Measurements from ENCODE around the gene CFAP97.

The CFAP97 gene

DNA sequence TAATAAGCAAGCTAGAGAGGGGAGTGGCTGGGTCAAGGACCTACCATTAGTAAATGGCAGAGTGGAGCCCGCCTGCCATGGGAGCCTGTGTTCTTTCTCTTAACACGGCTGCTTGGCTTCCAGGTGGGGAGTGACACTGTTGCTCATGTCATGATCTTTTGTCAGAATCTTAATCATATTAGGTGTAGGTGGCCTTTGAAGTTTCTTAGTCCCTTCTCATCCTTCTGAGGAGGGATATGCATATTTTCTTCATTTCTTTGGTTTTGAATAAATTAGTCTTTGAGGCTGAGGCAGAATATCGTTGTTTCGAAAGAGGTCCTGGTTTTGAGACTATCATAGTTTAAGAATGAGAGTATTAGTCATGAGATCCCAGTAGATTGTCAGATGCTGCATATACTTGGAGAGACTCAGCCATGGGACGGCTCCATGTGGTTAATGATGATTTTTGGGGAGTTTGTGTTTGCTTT is 34.4 kb upstream of the CFAP97 start:
- Histone ChIP-seq H3K27ac (ENCODE audit: low read depth, low read length) (peak overlapping the region; percentile 42; the same call in 1 of the 2 replicates), H3K27me3 (ENCODE audit: insufficient read depth, low read length) (no peaks in the 10 kb centered on the region), H3K36me3 (ENCODE audit: insufficient read depth, low read length) (0 out of 2 replicates have a peak, but pooled peaks cover 5% of the 10 kb centered on the region), H2AFZ (ENCODE audit: low read length, unreplicated experiment) (no peak overlapping the region), H3K79me2 (ENCODE audit: control insufficient read depth, insufficient read depth, low read length, unreplicated experiment) (peaks cover 25% of the 10 kb centered on the region), H3K4me3 (ENCODE audit: low read depth, low read length) (no peak overlapping the region), H3K4me1 (ENCODE audit: control insufficient read depth, insufficient read depth, low read length, unreplicated experiment) (peaks cover 35% of the 10 kb centered on the region)

DNA sequence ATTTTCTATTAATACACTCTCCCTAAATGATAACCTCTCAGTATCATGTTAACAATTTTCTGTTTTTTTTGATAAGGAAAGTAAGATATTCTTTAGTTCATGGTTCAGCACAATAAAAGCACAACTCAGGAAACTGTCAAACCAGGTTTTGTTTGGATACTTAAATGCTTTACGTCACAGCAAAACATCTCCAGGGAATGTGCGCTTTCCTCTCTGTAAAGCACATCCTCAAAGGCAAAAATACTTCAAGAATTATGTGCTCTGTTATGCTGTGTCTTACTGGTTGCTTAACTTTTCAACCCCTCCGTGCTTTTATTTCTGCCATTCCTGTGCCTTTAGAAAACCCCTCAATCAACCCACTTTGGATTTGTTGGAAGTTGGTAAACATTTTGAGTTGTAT is 33.4 kb upstream of the CFAP97 start:
- Histone ChIP-seq H3K27ac (ENCODE audit: low read depth, low read length) (no peak overlapping the region), H3K27me3 (ENCODE audit: insufficient read depth, low read length) (no peaks in the 10 kb centered on the region), H2AFZ (ENCODE audit: low read length, unreplicated experiment) (no peak overlapping the region), H3K4me3 (ENCODE audit: low read depth, low read length) (no peak overlapping the region), H3K4me1 (ENCODE audit: control insufficient read depth, insufficient read depth, low read length, unreplicated experiment) (peaks cover 32% of the 10 kb centered on the region), H3K79me2 (ENCODE audit: control insufficient read depth, insufficient read depth, low read length, unreplicated experiment) (peaks cover 25% of the 10 kb centered on the region), H3K36me3 (ENCODE audit: insufficient read depth, low read length) (0 out of 2 replicates have a peak, but pooled peaks cover 5% of the 10 kb centered on the region)

DNA sequence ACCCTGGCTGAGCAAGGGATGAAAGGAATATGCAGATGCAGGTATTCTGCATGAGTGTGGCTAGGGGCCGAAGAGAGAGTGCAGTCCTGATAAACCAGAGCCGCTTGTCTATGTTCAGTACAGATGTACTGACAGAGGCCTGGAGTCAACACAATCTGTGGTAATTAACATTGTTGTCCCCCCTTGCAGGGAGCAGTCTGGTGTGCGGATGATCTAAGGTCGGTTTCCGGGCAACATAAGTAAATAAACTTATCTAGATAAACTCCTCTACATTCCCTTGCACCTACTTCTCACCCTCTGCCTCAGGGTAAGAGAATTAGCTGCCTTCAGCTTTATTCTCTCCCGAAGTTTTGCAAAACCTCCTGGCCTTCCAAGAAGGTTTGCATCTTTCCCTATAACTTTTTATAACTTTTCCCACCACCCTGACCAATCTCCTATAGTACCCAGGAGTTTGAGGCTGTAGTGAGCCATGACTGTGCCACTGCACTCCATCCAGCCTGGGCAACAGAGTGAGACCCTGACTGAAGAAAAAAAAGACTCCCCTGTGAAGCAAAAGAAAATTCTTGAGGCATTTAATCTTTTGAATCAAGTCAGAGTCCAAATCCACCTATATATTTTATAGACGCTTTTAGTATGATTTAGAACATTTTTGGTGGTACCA is 32.2 kb upstream of the CFAP97 start:
- Histone ChIP-seq H3K27me3 (ENCODE audit: insufficient read depth, low read length) (no peaks in the 10 kb centered on the region), H3K4me1 (ENCODE audit: control insufficient read depth, insufficient read depth, low read length, unreplicated experiment) (peaks cover 33% of the 10 kb centered on the region), H3K79me2 (ENCODE audit: control insufficient read depth, insufficient read depth, low read length, unreplicated experiment) (peaks cover 28% of the 10 kb centered on the region), H2AFZ (ENCODE audit: low read length, unreplicated experiment) (no peak overlapping the region), H3K4me3 (ENCODE audit: low read depth, low read length) (no peak overlapping the region), H3K36me3 (ENCODE audit: insufficient read depth, low read length) (no peaks in the 10 kb centered on the region), H3K27ac (ENCODE audit: low read depth, low read length) (no peak overlapping the region)

DNA sequence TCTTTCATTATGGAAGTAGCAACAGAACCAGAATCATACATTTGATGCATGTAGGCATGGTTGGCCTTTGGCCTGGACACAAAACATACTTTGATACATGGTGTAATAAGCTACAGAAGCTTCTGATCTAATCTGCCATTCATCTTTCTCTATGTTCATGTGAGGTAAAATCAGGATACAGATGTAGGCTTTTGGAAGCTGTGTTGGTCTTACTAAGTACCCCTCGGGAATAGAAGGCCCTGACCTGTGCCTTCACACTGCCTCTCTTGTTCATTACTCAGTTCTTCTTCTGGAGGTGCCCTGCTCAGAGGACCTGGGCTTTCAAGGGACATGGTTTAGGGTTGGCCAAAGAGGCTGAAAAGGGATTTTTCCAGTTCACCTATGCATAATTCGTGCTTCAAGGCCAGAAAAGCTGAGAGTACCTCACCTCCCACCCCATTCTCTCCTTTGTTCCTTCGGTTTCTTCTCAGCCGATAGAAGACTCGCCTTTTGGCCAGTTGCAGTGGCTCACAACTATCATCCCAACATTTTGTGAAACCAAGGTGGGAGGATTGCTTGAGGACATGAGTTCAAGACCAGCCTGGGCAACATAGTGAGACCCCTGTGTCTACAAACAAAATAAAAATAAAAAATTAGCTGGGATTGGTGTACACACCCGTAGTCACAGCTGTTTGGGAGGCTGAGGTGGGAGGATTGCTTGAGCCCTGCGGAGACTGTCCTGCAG is 31.5 kb upstream of the CFAP97 start:
- H3K27me3 ChIP-seq (ENCODE audit: insufficient read depth, low read length), result no peaks in the 10 kb centered on the region
- no peak overlapping the region for H3K27ac ChIP-seq (ENCODE audit: low read depth, low read length)
- peaks cover 33% of the 10 kb centered on the region for H3K79me2 ChIP-seq (ENCODE audit: control insufficient read depth, insufficient read depth, low read length, unreplicated experiment)
- H3K4me1 ChIP-seq (ENCODE audit: control insufficient read depth, insufficient read depth, low read length, unreplicated experiment), result peaks cover 33% of the 10 kb centered on the region
- H3K4me3 ChIP-seq (ENCODE audit: low read depth, low read length), result no peak overlapping the region
- H2AFZ ChIP-seq (ENCODE audit: low read length, unreplicated experiment), result no peak overlapping the region
- no peaks in the 10 kb centered on the region for H3K36me3 ChIP-seq (ENCODE audit: insufficient read depth, low read length)

DNA sequence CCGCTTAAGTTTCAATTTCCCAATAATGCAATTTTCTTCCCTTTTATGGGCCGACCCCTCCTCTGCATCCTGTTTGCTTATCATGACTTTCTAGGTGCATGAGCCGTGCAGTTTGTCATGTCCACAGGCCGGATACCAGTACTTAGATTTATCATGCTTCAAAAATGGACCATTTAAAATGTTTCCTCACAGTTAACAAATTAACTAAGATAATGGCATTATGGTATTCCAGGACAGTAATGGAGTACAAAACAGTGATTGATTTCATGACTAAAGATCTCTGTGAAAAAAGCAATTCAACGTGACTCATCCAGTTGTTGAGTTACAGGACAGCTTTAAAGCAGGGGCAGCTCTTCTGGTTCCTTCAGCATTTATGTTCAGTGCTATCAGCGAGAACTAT is 28.6 kb upstream of the CFAP97 start:
- H3K27ac ChIP-seq (ENCODE audit: low read depth, low read length), result no peak overlapping the region
- no peaks in the 10 kb centered on the region for H3K27me3 ChIP-seq (ENCODE audit: insufficient read depth, low read length)
- H3K36me3 ChIP-seq (ENCODE audit: insufficient read depth, low read length), result no peaks in the 10 kb centered on the region
- H3K79me2 ChIP-seq (ENCODE audit: control insufficient read depth, insufficient read depth, low read length, unreplicated experiment), result peaks cover 49% of the 10 kb centered on the region
- peaks cover 22% of the 10 kb centered on the region for H3K4me1 ChIP-seq (ENCODE audit: control insufficient read depth, insufficient read depth, low read length, unreplicated experiment)
- H2AFZ ChIP-seq (ENCODE audit: low read length, unreplicated experiment), result no peak overlapping the region
- no peak overlapping the region for H3K4me3 ChIP-seq (ENCODE audit: low read depth, low read length)

DNA sequence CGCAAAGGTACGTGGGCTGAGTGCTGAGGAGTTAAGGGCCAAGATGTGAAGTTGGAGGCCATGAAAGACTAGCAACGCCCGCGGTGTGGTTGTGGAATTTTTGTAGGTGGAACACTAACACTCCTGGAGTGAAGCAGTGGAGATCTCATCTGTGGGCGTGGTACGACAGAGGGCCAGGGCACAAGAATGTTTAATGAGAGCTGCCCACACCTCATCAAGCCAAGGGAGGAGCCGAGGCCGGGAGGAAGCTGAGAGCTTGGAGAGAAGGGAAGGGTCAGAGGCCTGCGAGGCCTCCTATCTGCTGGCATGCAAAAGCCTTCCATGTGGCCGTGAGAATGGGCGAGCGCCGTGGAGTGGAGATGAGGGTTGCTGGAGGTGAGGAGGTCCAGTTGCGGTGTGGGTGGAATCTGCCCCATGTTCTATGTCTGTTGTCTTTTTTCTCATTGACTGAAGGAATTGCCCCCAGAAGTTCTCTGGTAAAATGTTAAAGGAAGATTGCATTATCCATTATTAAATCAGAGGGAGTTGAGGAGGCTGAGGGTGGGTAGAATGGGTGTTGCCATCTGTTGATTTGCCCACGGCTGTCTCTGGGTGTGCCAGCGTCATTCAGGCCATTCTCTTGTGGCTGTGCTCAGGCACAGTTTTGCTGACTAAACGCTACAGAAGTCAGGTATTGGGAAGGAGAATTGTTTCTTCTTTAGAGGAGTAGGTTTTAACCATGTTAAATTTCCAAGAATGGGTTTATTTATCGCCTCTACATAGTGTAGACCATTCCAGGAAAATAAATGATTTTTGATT is 25.4 kb upstream of the CFAP97 start:
- H3K4me1 ChIP-seq (ENCODE audit: control insufficient read depth, insufficient read depth, low read length, unreplicated experiment), result peaks cover 6% of the 10 kb centered on the region
- H3K36me3 ChIP-seq (ENCODE audit: insufficient read depth, low read length), result no peaks in the 10 kb centered on the region
- H3K27ac ChIP-seq (ENCODE audit: low read depth, low read length), result no peak overlapping the region
- H2AFZ ChIP-seq (ENCODE audit: low read length, unreplicated experiment), result no peak overlapping the region
- no peak overlapping the region for H3K4me3 ChIP-seq (ENCODE audit: low read depth, low read length)
- H3K27me3 ChIP-seq (ENCODE audit: insufficient read depth, low read length), result no peaks in the 10 kb centered on the region
- H3K79me2 ChIP-seq (ENCODE audit: control insufficient read depth, insufficient read depth, low read length, unreplicated experiment), result peaks cover 56% of the 10 kb centered on the region

DNA sequence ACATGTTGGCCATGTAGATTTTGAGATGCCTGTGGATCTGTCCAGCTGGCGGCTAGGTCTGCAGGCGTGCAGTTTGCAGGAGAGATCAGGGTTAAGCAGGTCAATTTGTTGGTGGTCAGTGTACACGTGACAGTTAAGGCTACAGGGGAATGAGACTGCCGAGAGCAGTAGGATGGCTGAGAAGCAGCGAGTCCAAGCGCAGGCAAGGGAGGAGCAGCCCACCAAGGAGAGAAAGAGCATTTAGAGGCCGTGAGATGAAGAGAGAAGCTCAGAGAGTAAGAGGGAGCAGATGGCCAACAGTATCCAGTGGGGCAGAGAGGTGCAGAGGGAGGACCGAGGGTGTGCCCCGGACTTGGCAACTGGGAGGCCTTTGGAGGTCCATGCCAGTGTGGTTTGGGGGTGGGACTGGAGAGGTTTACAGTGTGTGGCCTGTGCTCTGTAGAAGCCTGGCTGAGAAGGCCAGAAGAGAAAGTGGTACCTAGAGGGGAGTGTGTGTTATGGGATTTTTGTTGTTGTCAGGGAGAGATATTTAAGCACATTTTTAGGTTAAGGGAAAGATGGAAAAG is 24.0 kb upstream of the CFAP97 start:
- no peak overlapping the region for H3K27ac ChIP-seq (ENCODE audit: low read depth, low read length)
- no peaks in the 10 kb centered on the region for H3K36me3 ChIP-seq (ENCODE audit: insufficient read depth, low read length)
- H3K4me1 ChIP-seq (ENCODE audit: control insufficient read depth, insufficient read depth, low read length, unreplicated experiment), result peaks cover 12% of the 10 kb centered on the region
- H3K79me2 ChIP-seq (ENCODE audit: control insufficient read depth, insufficient read depth, low read length, unreplicated experiment), result peaks cover 68% of the 10 kb centered on the region
- H3K4me3 ChIP-seq (ENCODE audit: low read depth, low read length), result no peak overlapping the region
- no peaks in the 10 kb centered on the region for H3K27me3 ChIP-seq (ENCODE audit: insufficient read depth, low read length)
- no peak overlapping the region for H2AFZ ChIP-seq (ENCODE audit: low read length, unreplicated experiment)

DNA sequence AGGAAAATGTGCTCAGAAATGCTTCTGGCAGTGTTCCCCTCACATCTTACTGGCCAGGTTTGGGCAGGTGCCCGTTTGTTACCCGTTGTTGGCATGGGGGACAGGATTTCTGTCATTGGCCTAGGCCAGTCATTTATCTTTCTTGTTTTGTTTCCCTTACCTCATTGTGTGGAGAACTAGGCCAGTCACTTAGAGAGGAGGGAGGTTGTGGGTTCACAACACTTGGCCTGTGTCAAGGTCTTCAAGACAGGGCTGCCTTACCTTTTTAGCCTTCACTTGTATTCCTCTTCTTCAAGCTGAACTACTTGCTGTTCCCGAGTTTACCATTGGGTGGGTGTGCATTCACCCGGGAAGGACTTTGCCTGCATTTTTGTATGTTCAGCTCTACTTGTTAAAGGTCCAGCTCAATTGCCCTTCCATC is 23.3 kb upstream of the CFAP97 start:
- Histone ChIP-seq H2AFZ (ENCODE audit: low read length, unreplicated experiment) (no peak overlapping the region), H3K36me3 (ENCODE audit: insufficient read depth, low read length) (no peaks in the 10 kb centered on the region), H3K27ac (ENCODE audit: low read depth, low read length) (no peak overlapping the region), H3K4me1 (ENCODE audit: control insufficient read depth, insufficient read depth, low read length, unreplicated experiment) (peaks cover 7% of the 10 kb centered on the region), H3K4me3 (ENCODE audit: low read depth, low read length) (no peak overlapping the region), H3K27me3 (ENCODE audit: insufficient read depth, low read length) (no peaks in the 10 kb centered on the region), H3K79me2 (ENCODE audit: control insufficient read depth, insufficient read depth, low read length, unreplicated experiment) (peaks cover 61% of the 10 kb centered on the region)

DNA sequence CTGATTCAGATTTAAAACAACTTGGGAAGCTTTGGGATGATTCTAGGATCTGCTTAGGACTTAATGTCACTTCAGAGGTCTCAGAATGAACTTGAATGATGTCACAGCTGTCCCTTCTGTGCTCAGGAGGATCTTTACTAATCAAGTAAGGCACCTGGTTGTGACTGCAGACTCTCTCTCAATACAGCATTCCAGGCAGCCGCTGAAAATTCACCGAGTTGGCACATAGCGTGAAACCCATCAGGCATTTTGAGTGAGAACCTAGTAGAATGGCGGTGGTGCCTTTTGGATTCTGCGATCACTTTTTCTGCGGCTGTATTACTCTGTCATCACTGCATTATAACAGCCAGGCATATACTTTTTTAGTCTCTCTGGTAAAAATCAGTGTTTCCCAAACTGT is 22.1 kb upstream of the CFAP97 start:
- no peaks in the 10 kb centered on the region for H3K27me3 ChIP-seq (ENCODE audit: insufficient read depth, low read length)
- peaks cover 65% of the 10 kb centered on the region for H3K79me2 ChIP-seq (ENCODE audit: control insufficient read depth, insufficient read depth, low read length, unreplicated experiment)
- H3K36me3 ChIP-seq (ENCODE audit: insufficient read depth, low read length), result no peaks in the 10 kb centered on the region
- no peak overlapping the region for H3K27ac ChIP-seq (ENCODE audit: low read depth, low read length)
- H3K4me1 ChIP-seq (ENCODE audit: control insufficient read depth, insufficient read depth, low read length, unreplicated experiment), result peaks cover 10% of the 10 kb centered on the region
- H3K4me3 ChIP-seq (ENCODE audit: low read depth, low read length), result no peak overlapping the region
- H2AFZ ChIP-seq (ENCODE audit: low read length, unreplicated experiment), result no peak overlapping the region

DNA sequence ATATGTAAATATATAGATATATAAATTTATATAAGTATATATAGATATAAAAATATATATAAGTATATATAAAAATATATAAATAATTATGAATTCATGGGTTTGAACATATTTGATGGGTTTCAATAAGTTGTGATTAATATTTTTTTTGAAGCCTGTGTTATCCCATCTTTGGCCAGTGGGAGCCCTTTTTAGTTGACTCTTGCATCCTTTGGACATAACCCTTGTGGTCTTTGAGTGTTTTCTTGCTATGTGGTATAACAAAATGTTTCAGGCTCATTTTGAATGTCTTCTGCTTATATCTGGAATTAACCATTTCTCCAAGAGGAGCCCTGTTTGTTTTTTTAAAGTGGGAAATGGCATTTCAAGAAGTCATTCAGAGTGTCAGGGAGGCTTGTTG is 20.8 kb upstream of the CFAP97 start:
- Histone ChIP-seq H3K27me3 (ENCODE audit: insufficient read depth, low read length) (no peaks in the 10 kb centered on the region), H3K4me1 (ENCODE audit: control insufficient read depth, insufficient read depth, low read length, unreplicated experiment) (peaks cover 13% of the 10 kb centered on the region), H3K79me2 (ENCODE audit: control insufficient read depth, insufficient read depth, low read length, unreplicated experiment) (peaks cover 67% of the 10 kb centered on the region), H3K36me3 (ENCODE audit: insufficient read depth, low read length) (no peaks in the 10 kb centered on the region), H3K27ac (ENCODE audit: low read depth, low read length) (no peak overlapping the region), H3K4me3 (ENCODE audit: low read depth, low read length) (no peak overlapping the region), H2AFZ (ENCODE audit: low read length, unreplicated experiment) (no peak overlapping the region)
